GM10248 (cell line): ENCODE results near the gene SSBP1.

Source experiments
- CTCF ChIA-PET: fragments of 300-600 bp; sonication (Branson Sonifier 250); formaldehyde crosslinking; extraction: SDS; loops from one replicate; lab custom pipeline; 2021; ENCODE audit warnings: antibody characterized with exemption; lab: Yijun Ruan, JAX
- POLR2A ChIA-PET: fragments of 350-650 bp; sonication (Branson Sonifier 250); formaldehyde crosslinking; extraction: SDS; loops from one replicate; lab custom pipeline; 2020; ENCODE audit warnings: antibody characterized with exemption; lab: Yijun Ruan, JAX
- DNase-seq: peaks from one replicate; pipeline ENCODE4 v3.0.0; 2012; ENCODE audit errors: extremely low spot score
- CTCF ChIP-seq: IDR thresholded peaks from 2 replicates; pipeline ENCODE4 v1.5.1; 2012; ENCODE audit warnings: mild to moderate bottlenecking, low read depth; ENCODE audit errors: extremely low read depth, missing control alignments, control extremely low read depth

Gene SSBP1

GRCh38 chr7:141701489-141702046 is 36.6 kb upstream of the SSBP1 start:
- ChIA-PET CTCF (interaction anchor here (1.1 to 3.8 kb wide), 9 partner anchors 8 to 52 kb away, joined by 3 to 13 read pairs (median 5); partner anchors contain the start of genes SSBP1 and WEE2), POLR2A (interaction anchor here (0.5 to 0.6 kb wide), 2 partner anchors 89 to 782 kb away, joined by 3 to 4 read pairs; partner anchors contain the start of gene TAS2R5)
- no peak for TF ChIP-seq CTCF
- peak; percentile 86 for DNase-seq

GRCh38 chr7:141702047-141702567 is 36.1 kb upstream of the SSBP1 start, which contains the start of gene DENND11:
Gene DENND11 (minus strand): TSS chr7:141702166. CDS start chr7:141702153, 13 bp downstream.
- peak; percentile 82 for DNase-seq
- POLR2A ChIA-PET = interaction anchor here (0.5 kb wide), 1 partner anchor 783 kb away, joined by 4 read pairs; no protein-coding TSS in a partner anchor
- CTCF ChIA-PET = interaction anchor here (1.1 to 2.3 kb wide), 11 partner anchors 13 to 52 kb away, joined by 3 to 7 read pairs (median 5); partner anchors contain the start of gene SSBP1
- no peak for TF ChIP-seq CTCF

- CTCF ChIA-PET = interaction anchor here (1.1 to 2.3 kb wide), 8 partner anchors 12 to 48 kb away, joined by 3 to 7 read pairs (median 4); partner anchors contain the start of gene SSBP1
- DNase-seq = no peak
- POLR2A ChIA-PET = no interaction called here
- TF ChIP-seq CTCF = no peak
Measured at GRCh38 chr7:141702892-141703291, 35.3 kb upstream of the SSBP1 start.

GRCh38 chr7:141704112-141704511 is 34.0 kb upstream of the SSBP1 start:
- no peak for TF ChIP-seq CTCF
- ChIA-PET POLR2A (no interaction called here), CTCF (interaction anchor here (1.0 to 2.0 kb wide), 2 partner anchors 13 to 34 kb away, joined by 3 to 7 read pairs; partner anchors contain the start of gene SSBP1)
- no peak for DNase-seq

- CTCF ChIA-PET = interaction anchor here (1.0 kb wide), 1 partner anchor 12 kb away, joined by 3 read pairs; no protein-coding TSS in a partner anchor
Measured at GRCh38 chr7:141704741-141705140, 33.4 kb upstream of the SSBP1 start.

More at GRCh38 chr7:141704741-141705140, 33.4 kb upstream of the SSBP1 start:
- no peak for DNase-seq
- POLR2A ChIA-PET = no interaction called here
- TF ChIP-seq CTCF = no peak
